HG02981 (cell line): Measurements from ENCODE around the gene SYNE2.

Experiments
- ATAC-seq: cut with Tn5 transposase; IDR thresholded peaks from one replicate; pipeline ENCODE4 v1.9.1; 2021; ENCODE audit warnings: mild to moderate bottlenecking, moderate library complexity; ENCODE audit not compliant: unreplicated experiment

Gene SYNE2

DNA sequence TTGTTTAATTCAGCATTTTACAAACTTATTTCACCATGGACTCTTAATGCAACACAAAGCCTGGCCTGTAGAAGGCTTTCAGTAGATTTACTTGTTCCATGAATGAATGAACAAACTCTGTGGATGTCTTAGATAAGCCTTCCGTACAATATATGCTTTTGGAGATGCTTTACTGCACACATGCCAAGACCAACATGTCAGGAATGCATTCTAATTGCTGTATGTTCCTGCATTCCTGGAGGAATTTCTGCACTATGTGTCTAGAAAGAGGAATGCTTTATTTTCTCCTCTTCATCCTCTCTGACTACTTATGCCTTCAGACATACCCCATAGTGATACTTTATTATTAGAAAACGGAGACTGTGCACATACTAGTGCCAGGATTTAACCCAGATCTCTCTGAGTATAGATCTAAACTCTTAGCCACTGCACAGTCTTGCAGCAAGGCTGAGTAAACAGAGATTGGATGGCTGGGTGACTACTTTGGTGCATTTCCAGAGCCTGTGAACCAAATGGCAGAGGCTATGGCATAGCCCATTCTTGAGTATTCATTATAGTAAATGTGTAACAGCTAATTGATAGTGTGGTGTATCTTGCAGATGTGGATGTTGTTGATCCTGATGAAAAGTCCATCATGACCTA, 108.2 kb downstream of the SYNE2 start:
- no peak for ATAC-seq

DNA sequence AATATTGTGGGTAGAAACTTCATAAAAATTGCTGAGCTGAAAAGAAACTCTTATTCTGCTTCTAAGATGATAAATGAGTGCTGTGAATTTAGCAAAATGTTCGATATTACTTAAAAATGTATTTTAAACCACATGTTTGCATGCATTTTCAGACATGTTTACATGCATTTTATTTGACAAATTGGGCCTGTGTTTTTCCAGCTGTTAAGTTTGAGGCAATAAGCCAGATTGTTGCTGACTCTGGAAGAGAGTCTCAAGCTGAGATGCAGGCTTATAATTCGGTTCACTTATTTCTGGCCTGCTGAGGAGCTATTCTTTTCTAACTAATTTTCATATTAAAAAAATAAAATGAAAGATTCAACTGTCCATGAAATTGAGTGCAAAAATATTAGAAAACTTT, 110.1 kb downstream of the SYNE2 start:
- no peak for ATAC-seq

DNA sequence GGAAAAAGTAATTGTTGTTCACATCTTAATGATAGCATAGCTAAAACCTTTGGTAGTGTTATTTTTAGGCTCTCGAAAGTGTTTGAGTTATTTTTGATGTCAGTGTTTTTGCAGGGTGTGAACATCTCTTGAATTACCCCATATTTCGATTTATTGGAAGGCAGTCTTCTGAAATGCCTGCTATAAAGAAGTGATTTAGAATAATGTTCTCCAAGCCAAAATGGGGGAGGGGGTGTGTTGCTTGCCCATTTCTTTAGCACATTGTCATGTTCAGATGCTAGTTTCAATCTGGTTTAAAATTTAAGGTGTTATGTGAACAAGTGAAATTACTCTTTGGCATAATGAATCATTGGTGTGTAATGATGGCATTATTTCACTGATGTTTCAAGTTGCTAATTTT, 110.6 kb downstream of the SYNE2 start:
- no peak for ATAC-seq

DNA sequence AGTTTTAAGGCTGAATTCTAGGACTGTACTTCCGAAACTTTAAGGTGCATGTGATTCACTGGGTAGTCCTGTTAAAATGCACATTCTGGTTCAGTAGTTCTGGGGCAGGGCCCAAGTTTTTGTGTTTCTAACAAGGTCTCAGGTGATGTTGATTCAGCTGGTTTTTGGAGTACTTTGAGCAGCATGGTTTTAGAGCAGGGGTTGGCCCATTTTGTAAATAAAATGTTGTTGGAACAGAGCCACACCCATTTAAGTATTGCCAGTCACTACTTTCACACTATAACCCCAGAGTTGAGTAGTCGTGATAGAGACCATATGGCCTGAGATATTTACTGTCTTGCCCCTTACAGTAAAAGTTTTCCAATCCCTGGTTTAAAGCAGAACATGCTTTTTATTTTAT, 111.3 kb downstream of the SYNE2 start:
- ATAC-seq = no peak

DNA sequence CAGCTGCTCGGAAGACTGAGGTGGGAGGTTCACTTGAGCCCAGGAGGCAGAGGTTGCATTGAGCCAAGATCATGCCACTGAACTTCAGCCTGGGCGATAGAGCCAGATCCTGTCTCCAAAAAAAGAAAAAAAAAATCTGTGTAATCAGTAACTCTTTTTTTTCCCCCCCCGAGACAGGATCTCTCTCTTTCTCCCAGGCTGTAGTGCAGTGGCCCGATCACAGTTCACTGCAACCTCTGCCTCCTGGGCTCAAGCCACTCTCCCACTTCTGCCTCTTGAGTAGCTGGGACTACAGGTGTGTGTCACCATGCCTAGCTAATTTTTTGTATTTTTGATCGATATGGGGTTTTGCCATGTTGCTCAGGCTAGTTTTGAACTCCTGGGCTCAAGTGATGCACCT, 113.6 kb downstream of the SYNE2 start:
- no peak for ATAC-seq

DNA sequence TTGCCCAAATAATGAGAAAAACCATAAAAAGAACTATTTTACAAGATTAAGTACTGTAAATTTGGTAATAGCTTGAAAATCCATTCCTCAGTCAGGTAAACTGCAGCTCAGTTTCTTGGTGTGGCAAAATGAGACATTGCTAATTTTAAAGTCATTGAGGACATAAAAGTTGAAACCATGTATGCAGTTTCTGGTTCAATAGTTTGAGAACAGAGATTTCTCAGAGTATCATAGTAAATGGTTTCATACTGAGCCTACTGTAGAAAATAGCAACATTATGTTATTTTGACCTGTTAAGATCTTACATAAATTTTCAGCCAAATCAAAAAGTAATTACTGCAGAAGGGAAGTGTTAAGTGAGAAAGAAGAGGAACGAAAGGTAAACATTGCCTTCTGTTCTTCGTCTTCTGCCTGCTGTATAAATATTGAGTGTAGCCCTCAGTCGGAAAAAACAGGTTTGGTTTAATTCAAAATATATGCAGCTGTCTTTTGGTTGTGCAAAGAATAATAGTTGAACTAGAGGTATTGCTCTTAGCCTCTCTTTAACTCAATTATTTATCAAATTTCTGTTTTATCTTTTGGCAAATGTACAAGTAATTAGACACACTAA, 119.6 kb downstream of the SYNE2 start:
- no peak for ATAC-seq

DNA sequence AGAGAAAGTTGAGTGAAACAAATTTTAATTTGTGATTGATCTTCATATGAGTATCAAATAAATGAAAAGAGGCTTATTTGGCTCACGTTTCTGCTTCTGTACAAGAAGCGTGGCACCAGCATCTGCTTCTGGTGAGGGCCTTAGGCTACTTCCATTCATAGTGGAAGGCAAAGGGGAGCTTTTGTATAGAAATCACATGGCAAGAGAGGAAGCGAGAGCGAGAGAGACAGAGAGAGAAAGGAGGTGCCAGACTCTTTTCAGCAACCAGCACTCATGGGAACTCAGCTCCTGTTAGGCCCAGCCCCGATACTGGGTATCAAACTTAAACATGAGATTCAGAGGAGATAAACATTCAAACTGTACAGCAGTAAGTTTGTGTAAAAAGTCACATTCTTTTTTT, 121.4 kb downstream of the SYNE2 start:
- no peak for ATAC-seq

DNA sequence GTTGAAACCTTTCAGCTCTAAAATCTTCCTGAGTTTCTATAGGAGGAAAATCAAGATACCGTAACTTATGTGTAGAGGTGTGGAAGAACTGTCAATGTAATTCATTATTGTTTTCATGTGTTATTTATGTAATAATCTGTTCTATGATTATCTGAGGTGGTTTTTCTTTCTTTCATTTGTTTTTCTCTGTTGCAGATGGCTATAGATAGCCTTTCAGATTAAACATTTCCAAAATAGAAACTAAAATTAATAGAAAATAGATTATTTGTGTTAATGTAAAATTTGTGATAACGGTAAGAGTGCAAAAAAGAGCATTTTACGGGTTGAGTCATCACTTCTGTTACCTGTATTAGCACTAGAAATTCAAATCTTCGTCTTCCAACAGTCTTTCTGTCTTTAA, 128.8 kb downstream of the SYNE2 start:
- ATAC-seq = no peak

DNA sequence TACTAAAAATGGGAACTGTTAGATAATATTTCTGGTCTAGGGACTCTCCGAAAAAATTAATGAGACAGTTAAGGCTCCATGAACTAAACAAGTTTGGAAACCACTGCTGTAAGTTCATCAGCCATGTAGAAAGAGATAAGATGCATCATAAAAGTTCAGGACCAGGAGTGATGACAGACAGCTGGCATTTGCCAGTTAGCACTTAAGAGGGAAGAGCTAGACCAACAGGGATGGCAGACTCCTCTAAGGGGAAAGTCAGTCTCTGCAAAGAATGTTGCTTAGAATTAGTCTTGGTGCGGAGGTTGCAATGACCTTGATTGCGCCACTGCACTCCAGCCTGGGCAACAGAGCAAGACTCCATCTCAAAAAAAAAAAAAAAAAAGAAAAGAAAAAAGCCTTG, 129.4 kb downstream of the SYNE2 start:
- no peak for ATAC-seq

DNA sequence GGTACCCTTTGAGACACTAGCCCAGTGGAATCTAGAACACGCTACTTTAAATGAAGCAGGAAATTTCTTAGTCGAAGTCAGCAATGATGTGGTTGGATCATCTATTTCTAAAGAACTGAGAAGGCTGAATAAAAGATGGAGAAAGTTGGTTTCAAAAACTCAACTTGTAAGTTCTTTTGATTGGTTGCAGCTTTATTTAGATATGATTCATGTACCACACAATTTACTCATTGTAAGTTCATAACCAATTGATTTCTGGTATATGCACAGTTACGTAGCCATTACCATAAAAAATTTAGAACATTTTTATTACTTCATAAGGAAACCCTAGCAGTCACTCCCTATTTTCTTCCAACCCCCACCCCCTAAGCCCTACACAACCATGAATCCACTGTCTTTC, 129.8 kb downstream of the SYNE2 start:
- ATAC-seq = no peak

DNA sequence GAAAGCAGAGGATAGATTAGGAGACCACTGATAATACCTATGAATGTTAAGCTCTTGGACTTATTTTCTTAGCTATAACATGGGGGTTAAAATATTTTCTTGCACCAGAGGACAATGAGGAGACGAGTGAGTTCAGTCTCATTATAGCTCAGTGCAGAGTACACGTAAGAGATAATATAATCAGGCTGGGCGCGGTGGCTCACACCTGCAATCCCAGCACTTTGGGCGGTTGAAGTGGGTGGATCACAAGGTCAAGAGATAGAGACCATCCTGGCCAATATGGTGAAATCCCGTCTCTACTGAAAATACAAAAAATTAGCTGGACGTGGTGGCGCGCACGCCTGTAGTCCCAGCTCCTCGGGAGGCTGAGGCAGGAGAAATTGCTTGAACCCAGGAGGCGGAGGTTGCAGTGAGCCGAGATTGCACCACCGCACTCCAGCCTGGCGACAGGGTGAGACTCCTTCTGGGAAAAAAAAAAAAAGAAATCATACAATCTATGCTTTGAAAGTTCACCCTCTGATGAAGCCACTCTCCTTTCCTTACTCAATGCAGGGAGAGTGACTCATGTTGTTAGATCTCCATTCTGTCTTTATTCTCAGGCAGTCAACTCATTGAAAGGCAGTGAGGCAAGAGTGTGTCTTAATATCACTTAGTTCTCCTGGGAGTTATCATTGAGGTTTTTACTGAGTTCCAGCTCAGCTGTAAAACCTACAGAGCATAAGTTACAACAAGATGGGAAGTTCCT, 134.2 kb downstream of the SYNE2 start:
- ATAC-seq = no peak

DNA sequence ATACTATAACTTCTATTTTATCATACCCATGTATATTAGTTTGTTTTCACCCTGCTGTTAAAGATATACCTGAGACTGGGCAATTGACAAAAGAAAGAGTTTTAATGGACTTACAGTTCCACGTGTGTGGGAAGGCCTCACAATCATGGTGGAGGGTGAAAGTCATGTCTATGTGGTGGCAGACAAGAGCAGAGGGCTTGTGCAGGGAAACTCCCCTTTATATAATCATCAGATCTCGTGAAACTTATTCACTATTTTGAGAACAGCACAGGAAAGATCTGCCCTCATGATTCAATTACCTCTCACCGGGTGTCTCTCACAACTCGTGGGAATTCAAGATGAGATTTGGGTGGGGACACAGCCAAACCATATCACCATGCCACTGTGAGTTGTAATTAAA, 135.8 kb downstream of the SYNE2 start:
- ATAC-seq = no peak

DNA sequence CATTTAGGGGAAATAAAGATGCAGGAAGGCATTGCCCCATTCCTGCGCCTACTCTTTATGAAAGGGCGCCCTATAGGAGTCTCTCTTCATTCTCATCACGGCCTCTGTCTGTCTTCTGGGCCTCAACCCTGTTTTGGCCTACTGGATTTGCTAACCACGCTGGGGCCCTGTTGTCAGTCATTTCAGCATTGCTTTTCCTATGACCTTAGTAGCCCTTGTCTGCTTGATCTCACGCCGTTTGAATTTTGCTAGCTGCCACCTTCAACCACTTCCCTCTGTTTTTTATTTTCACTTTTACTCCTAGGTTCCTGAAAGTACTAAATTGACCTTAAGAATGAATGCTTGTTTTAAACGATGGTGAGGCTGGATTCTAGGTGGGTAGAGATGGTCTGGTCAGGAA, 139.0 kb downstream of the SYNE2 start:
- ATAC-seq = no peak

DNA sequence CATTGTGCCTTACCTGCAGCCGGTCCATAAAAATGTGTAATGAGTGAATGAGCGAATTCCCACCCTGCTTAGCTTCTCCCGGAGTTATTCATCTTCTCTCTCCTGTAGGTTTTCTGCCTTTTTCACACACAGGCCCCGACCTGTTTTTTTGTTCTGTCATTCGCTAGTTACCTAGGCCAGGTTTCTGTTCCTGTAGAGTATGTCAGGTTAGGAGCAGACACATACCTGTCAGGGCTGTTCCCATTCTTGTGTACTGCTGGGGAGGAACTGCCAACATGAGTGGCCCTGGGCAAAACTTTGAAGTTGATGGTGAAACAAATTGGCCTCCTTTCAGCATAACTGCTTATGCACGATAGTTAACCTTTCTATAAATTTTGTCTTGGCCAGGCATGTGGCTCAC, 140.1 kb downstream of the SYNE2 start:
- ATAC-seq = no peak

DNA sequence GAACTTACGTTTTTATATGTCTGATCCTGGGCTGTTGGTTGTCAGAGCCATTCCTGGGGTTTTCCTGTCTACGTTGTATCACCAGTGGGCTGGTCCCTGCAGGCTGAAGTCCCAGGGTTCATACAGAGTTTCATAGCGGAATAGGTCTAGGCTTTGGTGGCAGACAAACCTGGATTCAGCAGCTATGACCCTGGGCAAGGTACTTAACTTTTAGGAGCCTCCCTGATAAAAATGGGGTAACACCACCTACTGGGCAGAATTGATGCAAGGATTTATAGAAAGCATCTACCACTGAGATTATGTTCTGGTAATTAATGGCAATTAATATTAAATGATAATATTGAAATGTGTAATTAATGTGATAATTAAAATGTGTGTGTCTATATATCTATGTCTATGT, 141.2 kb downstream of the SYNE2 start:
- ATAC-seq = no peak

DNA sequence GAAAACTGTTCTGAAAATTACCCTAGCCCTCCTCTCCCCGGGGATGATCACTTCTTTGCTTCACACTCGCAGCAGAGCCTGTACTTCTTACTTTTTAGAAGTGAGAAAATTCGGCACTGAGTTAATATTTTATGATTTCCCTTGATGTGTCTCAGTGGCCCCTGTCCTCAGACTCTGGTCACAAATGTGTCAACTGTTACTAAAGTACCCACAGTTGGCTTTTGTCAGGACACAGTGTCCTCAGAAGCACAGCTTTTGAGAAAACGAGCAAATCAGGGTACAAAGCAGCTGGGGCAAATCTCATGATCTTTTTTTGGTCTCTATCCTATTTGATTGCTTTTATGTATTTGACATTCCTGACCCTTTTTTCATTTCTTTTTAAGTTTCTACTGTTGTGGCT, 142.5 kb downstream of the SYNE2 start:
- ATAC-seq = no peak

DNA sequence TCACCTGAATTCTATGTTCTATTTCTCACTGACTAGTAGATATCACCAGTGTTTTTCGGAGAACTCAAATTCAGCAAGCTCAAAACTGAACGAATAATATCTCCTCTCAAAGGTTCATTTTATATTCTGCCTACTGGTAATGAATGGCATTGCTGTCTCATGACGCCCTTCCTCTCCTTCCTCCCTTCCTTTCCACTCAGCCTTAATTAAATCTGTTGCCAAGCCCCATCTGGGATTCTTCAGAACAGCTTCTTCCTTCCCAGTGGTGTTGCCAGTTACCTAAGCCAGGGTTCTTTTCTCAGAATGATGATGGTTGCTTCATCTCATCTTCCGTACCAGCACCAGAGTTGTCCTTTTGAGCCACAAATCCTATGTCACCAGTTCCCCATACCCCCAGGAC, 143.2 kb downstream of the SYNE2 start:
- ATAC-seq = no peak

DNA sequence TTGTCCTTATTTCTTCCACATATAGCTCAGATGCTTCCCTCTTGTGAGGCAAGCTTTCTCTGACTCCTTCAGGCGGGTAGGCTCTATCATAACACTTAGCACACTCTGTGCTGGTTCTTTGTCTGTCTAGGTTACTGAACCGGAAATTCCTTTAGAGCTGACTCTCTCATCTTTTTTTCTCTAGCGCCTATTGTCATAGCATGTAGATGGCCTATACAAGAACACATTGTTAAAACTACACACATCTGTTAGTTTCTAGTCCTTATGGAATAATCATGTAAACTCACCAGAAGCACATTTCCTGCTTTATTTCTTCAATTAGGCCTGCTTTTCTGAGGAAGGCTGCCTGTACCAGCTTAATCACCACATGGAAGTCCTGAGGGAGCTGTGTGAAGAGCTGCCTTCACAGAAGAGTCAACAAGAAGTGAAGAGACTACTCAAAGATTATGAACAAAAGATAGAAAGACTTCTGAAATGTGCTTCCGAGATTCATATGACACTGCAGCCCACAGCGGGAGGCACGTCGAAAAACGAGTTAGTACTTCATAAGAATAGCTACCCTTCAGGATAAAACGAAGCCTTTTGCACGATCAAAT, 143.9 kb downstream of the SYNE2 start:
- ATAC-seq = no peak

DNA sequence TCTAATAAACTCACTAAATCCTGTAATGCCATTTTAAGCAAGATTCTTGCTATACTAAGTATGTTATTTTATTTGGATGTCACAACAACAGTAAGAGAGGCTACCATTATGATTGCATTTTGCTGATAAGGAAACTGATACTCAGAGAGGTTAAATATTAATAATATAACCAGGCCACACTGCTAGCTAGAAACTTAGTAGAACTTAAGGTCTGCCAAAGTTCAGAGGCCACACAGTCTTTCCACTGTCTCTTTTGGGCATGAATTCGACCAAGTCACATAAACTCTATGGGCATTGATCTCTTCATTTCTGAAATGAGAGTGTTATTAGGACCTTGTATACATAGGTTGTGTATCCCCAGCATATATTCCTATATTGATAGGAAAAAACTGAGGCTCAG, 147.9 kb downstream of the SYNE2 start:
- ATAC-seq = no peak

DNA sequence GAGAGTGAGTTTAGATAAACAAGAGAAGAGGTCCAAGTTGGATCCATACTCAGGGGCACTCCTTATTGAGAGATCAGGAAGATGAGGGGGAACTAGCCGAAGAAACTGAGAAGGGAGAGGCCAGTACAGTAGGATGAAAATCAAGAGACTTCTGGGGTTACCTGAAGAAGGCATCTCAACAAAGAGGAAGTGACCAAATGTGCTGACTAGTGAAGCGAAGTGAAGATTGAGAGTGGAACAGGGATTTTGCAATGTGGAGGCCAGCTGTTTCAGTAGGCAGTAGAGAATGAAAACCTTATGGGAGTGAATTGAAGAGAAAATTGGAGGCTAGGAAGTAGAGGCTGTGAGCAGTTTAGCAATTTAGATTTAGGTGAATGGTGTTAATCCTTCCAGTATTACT, 153.0 kb downstream of the SYNE2 start:
- ATAC-seq = no peak

DNA sequence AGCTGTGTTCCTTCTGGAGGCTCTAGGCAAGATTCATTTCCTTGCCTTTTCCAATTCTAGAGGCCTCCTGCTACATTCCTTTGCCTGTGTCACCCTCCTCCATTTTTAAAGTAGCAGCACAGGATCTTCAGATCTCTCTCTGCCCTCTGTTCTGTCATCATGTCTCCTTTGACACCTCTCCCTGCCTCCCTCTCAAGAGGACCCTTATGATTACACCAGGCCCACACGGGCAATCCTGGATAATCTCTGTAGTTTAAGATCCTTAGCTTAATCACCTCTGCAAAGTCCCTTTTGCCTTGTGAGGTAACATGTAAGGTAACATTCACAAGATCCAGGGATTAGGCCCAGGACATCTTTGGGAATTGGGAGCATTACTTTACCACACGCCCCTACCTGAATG, 155.2 kb downstream of the SYNE2 start:
- ATAC-seq = no peak

DNA sequence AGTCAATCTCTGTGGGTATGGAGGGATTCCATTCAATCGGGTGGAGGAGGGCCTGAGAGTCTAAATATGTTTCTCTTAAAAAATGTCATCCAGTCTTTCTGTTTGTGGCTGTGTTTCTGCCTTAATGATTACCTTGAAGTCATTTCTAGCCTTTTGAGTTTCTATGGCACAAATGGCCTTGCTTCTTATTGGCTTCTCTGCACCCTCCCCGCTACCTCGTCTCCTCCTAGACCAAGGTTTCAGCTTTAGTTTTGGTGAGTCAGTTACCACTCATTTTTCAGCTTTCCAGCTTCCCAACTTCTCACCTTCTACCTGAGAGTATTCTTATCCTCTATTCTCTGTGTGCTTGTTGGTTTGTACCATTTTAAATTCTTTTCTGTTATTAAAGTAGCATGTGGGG, 159.2 kb downstream of the SYNE2 start:
- ATAC-seq = no peak
